ENCODE measurements around the gene TTC29. TPM values are rescaled to one million over a fixed set of nuclear protein-coding genes. Genes with fewer than 3 reads are reported as not detected.

TTC29 gene
- total and polyA plus RNA-seq, 2 experiments from 2014 or later, result 0.13 to 0.66 TPM

GRCh38 chr4:146847345-146847744 lies 98.3 kb downstream of the TTC29 start:
- H2AFZ ChIP-seq, result no peak overlapping the region
- H3K36me3 ChIP-seq (replicated peaks; ENCODE audit: insufficient read depth, low read depth), result no peaks in the 10 kb centered on the region
- TF ChIP-seq CTCF (IDR thresholded peaks at IDR 0.05; ENCODE audit: poor library complexity) (no peak), EZH2phosphoT487 (IDR thresholded peaks at IDR 0.05; ENCODE audit: low read depth, severe bottlenecking, unreplicated experiment) (no peak), EZH2 (IDR thresholded peaks at IDR 0.05; ENCODE audit: borderline replicate concordance) (no peak)
- H4K20me1 ChIP-seq (ENCODE audit: insufficient read depth, poor library complexity, severe bottlenecking), result no peaks in the 10 kb centered on the region
- H3K27me3 ChIP-seq, result no peaks in the 10 kb centered on the region
- DNase-seq (ENCODE audit: low spot score), result no peak
- no peaks in the 10 kb centered on the region for H3K9me3 ChIP-seq (ENCODE audit: low read depth)
- no peak overlapping the region for H3K4me3 ChIP-seq
- no peak overlapping the region for H3K4me2 ChIP-seq
- H3K79me2 ChIP-seq, result no peaks in the 10 kb centered on the region
- no peaks in the 10 kb centered on the region for H3K4me1 ChIP-seq (ENCODE audit: insufficient read depth)
- no peak overlapping the region for H3K27ac ChIP-seq
- WGBS (ENCODE audit: low lambda C conversion rate, missing lambda C conversion rate), result 73% methylated on average over 5 of the region's 5 CpGs
- no peaks in the 10 kb centered on the region for H3K9me2 ChIP-seq (replicated peaks; ENCODE audit: insufficient read depth)

GRCh38 chr4:146846882-146847281 lies 98.8 kb downstream of the TTC29 start:
- no peaks in the 10 kb centered on the region for H3K9me2 ChIP-seq (replicated peaks; ENCODE audit: insufficient read depth)
- WGBS (ENCODE audit: low lambda C conversion rate, missing lambda C conversion rate), result 84% methylated on average over 6 of the region's 6 CpGs
- no peak overlapping the region for H3K4me3 ChIP-seq
- H3K27me3 ChIP-seq, result no peaks in the 10 kb centered on the region
- no peak for DNase-seq (ENCODE audit: low spot score)
- no peak for TF ChIP-seq CTCF (IDR thresholded peaks at IDR 0.05; ENCODE audit: poor library complexity)
- no peak for TF ChIP-seq EZH2phosphoT487 (IDR thresholded peaks at IDR 0.05; ENCODE audit: low read depth, severe bottlenecking, unreplicated experiment)
- TF ChIP-seq EZH2 (IDR thresholded peaks at IDR 0.05; ENCODE audit: borderline replicate concordance), result no peak
- H4K20me1 ChIP-seq (ENCODE audit: insufficient read depth, poor library complexity, severe bottlenecking), result no peaks in the 10 kb centered on the region
- H3K9me3 ChIP-seq (ENCODE audit: low read depth), result no peaks in the 10 kb centered on the region
- H2AFZ ChIP-seq, result no peak overlapping the region
- H3K4me1 ChIP-seq (ENCODE audit: insufficient read depth), result no peaks in the 10 kb centered on the region
- no peak overlapping the region for H3K4me2 ChIP-seq
- H3K79me2 ChIP-seq, result no peaks in the 10 kb centered on the region
- no peak overlapping the region for H3K27ac ChIP-seq
- H3K36me3 ChIP-seq (replicated peaks; ENCODE audit: insufficient read depth, low read depth), result no peaks in the 10 kb centered on the region

GRCh38 chr4:146844761-146845160 lies 100.9 kb downstream of the TTC29 start:
- H2AFZ ChIP-seq, result no peak overlapping the region

More at GRCh38 chr4:146844761-146845160, 100.9 kb downstream of the TTC29 start:
- no peaks in the 10 kb centered on the region for H3K9me3 ChIP-seq (ENCODE audit: low read depth)
- 78% methylated on average over 4 of the region's 4 CpGs for WGBS (ENCODE audit: low lambda C conversion rate, missing lambda C conversion rate)
- H3K27ac ChIP-seq, result no peak overlapping the region
- H3K36me3 ChIP-seq (replicated peaks; ENCODE audit: insufficient read depth, low read depth), result no peaks in the 10 kb centered on the region
- H4K20me1 ChIP-seq (ENCODE audit: insufficient read depth, poor library complexity, severe bottlenecking), result no peaks in the 10 kb centered on the region
- no peaks in the 10 kb centered on the region for H3K27me3 ChIP-seq
- H3K4me2 ChIP-seq, result no peak overlapping the region
- no peaks in the 10 kb centered on the region for H3K9me2 ChIP-seq (replicated peaks; ENCODE audit: insufficient read depth)
- H3K79me2 ChIP-seq, result no peaks in the 10 kb centered on the region
- TF ChIP-seq EZH2 (IDR thresholded peaks at IDR 0.05; ENCODE audit: borderline replicate concordance), result no peak
- TF ChIP-seq CTCF (IDR thresholded peaks at IDR 0.05; ENCODE audit: poor library complexity), result no peak
- no peak for TF ChIP-seq EZH2phosphoT487 (IDR thresholded peaks at IDR 0.05; ENCODE audit: low read depth, severe bottlenecking, unreplicated experiment)
- no peak overlapping the region for H3K4me3 ChIP-seq
- DNase-seq (ENCODE audit: low spot score), result no peak
- H3K4me1 ChIP-seq (ENCODE audit: insufficient read depth), result no peaks in the 10 kb centered on the region

Measured in hepatocyte (in vitro differentiated cells).